Mesendoderm (in vitro differentiated cells): ENCODE data around the gene AQP12A.
A peak's percentile ranks its signal among the peaks of the same experiment; 100 is the strongest.

Source experiments
- DNase-seq: peaks from one replicate; pipeline ENCODE4 v3.0.0; 2013
- H2AK5ac ChIP-seq: 2 replicates; pipeline ENCODE4 v1.6.1; 2013; ENCODE audit warnings: low read length, inconsistent platforms
- H2BK120ac ChIP-seq: 2 replicates; pipeline ENCODE4 v1.6.1; 2013; ENCODE audit warnings: low read depth, mild to moderate bottlenecking, low read length, moderate library complexity, mixed read lengths
- H2BK15ac ChIP-seq: replicated peaks from 2 replicates; pipeline ENCODE4 v1.6.1; 2013; ENCODE audit warnings: low read depth, mild to moderate bottlenecking, moderate library complexity
- H2BK5ac ChIP-seq: 2 replicates; pipeline ENCODE4 v1.6.1; 2013; ENCODE audit warnings: low read length, inconsistent platforms
- H3K18ac ChIP-seq: 2 replicates; pipeline ENCODE4 v1.6.1; 2013; ENCODE audit warnings: mild to moderate bottlenecking, low read length, mixed read lengths
- H3K23ac ChIP-seq: one replicate; pipeline ENCODE4 v1.6.1; 2013; ENCODE audit warnings: low read length
- H3K27ac ChIP-seq: 2 replicates; pipeline ENCODE4 v1.5.1; 2013; ENCODE audit warnings: low read depth, mild to moderate bottlenecking, inconsistent platforms, low read length, moderate library complexity
- H3K27me3 ChIP-seq: 2 replicates; pipeline ENCODE4 v1.6.1; 2013; ENCODE audit warnings: low read length, control low read depth, mild to moderate bottlenecking, inconsistent platforms; ENCODE audit not compliant: insufficient read depth, poor library complexity
- H3K36me3 ChIP-seq: 2 replicates; pipeline ENCODE4 v1.6.1; 2013; ENCODE audit warnings: low read length, inconsistent platforms; ENCODE audit not compliant: control insufficient read depth, insufficient read depth
- H3K4ac ChIP-seq: one replicate; pipeline ENCODE4 v1.6.1; 2013; ENCODE audit warnings: low read depth, mild to moderate bottlenecking, low read length, moderate library complexity
- H3K4me1 ChIP-seq: 2 replicates; pipeline ENCODE4 v1.6.1; 2013; ENCODE audit warnings: low read depth, low read length, inconsistent platforms; ENCODE audit not compliant: control insufficient read depth
- H3K4me2 ChIP-seq: 2 replicates; pipeline ENCODE4 v1.6.1; 2013; ENCODE audit warnings: low read length
- H3K4me3 ChIP-seq: 2 replicates; pipeline ENCODE4 v1.5.1; 2013; ENCODE audit warnings: mild to moderate bottlenecking, low read length
- H3K56ac ChIP-seq: one replicate; pipeline ENCODE4 v1.6.1; 2013; ENCODE audit warnings: low read length
- H3K79me1 ChIP-seq: 2 replicates; pipeline ENCODE4 v1.6.1; 2013; ENCODE audit warnings: low read length, inconsistent platforms
- H3K79me2 ChIP-seq: 2 replicates; pipeline ENCODE4 v1.6.1; 2013; ENCODE audit warnings: mild to moderate bottlenecking, low read length; ENCODE audit not compliant: control insufficient read depth, insufficient read depth
- H3K9ac ChIP-seq: 2 replicates; pipeline ENCODE4 v1.6.1; 2013; ENCODE audit warnings: low read length, inconsistent platforms
- H4K5ac ChIP-seq: one replicate; pipeline ENCODE4 v1.6.1; 2013; ENCODE audit warnings: low read length
- H4K8ac ChIP-seq: one replicate; pipeline ENCODE4 v1.6.1; 2013; ENCODE audit warnings: low read depth, mild to moderate bottlenecking, control low read depth, low read length, moderate library complexity
- WGBS: extraction: QIAGEN DNeasy Blood & Tissue Kit; methylation state at CpG from one replicate; pipeline ENCODE4 v1.1.7; 2013; ENCODE audit warnings: low lambda C conversion rate, missing lambda C conversion rate; ENCODE audit not compliant: insufficient coverage; ENCODE audit errors: extremely low coverage; 5-methylcytosine and 5-hydroxymethylcytosine counted together

Gene AQP12A

DNA sequence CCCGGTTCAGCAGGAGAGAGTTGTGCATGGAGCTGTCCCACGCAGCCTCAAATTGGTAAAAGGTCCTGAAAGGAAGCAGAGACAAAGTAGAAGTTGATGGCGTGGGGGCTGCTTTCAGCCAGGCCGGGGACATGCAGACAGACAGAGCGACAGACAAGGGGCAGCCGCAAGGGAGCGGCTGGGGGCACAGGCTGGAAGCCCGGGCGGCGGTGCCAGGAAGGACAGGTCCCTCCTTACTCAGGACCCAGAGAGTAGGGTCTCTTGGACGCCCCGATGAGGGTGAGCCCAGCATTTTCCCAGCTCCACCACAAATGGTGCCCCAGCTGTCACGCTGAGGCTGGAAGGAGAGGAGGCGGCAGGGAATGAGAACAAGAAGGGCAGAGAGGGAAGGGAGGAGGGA, 35.2 kb downstream of the AQP12A start:
- Histone ChIP-seq H2BK15ac (no peak overlapping the region), H3K23ac (no peak overlapping the region), H4K5ac (no peak overlapping the region), H2AK5ac (no peak overlapping the region), H3K9ac (no peak overlapping the region), H4K8ac (no peak overlapping the region), H3K27me3 (no peaks in the 10 kb centered on the region), H3K4ac (no peak overlapping the region), H2BK120ac (no peak overlapping the region), H3K18ac (no peak overlapping the region), H3K36me3 (peaks cover 2% of the 10 kb centered on the region), H3K56ac (no peak overlapping the region), H3K4me3 (no peak overlapping the region), H3K27ac (no peak overlapping the region), H3K79me2 (no peaks in the 10 kb centered on the region), H2BK5ac (no peak overlapping the region), H3K79me1 (no peaks in the 10 kb centered on the region), H3K4me1 (no peaks in the 10 kb centered on the region), H3K4me2 (no peak overlapping the region)
- no CpG with 5 or more reads among the region's 14 CpGs for WGBS
- DNase-seq: no peak

DNA sequence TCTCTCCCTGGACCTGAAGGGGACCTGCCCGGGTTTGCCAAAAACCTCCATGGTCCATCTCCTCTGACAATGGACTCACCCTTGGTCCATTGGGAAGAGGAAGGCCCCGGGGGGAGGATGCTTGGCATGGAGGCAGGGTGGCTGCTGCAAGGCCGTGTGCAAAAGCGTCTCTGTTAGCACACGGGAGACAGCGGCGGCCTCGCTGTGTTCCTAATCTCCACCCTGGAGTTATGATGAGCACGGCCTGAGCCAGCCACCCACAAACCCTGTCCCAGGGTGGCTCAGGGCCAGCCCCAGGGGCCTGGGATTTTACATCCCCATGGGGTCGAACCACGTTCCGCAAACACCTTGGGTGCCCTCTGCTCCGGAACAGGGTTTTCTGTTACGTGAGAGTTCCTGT, 35.8 kb downstream of the AQP12A start:
- WGBS: no CpG with 5 or more reads among the region's 14 CpGs
- Histone ChIP-seq H2BK15ac (no peak overlapping the region), H3K4me1 (no peaks in the 10 kb centered on the region)

DNA sequence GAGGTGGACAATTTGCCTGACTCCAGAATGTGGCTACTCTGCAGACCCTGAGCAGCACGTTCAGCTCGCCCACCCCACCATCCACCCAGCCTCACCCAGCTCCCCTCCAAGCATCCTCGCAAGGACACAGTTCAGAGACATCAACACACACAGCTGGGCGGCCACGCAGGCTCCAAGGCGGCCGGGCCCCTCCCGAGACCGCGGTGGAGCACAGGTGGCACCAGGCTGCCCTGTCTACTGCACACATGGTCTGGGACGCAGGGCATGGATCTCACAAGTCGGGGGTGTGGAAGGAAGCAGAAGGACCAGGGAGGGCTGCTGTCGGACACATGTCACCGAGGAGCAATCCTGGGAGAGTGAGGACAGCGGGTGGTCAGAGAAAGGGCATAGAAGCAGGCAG, 36.2 kb downstream of the AQP12A start:
- Histone ChIP-seq H3K18ac (no peak overlapping the region), H3K27me3 (no peaks in the 10 kb centered on the region), H2BK5ac (no peak overlapping the region), H3K9ac (no peak overlapping the region), H4K8ac (no peak overlapping the region), H3K79me2 (no peaks in the 10 kb centered on the region), H3K4me2 (no peak overlapping the region), H3K56ac (no peak overlapping the region), H3K4me1 (no peaks in the 10 kb centered on the region), H2BK120ac (no peak overlapping the region), H4K5ac (no peak overlapping the region), H3K27ac (no peak overlapping the region), H2AK5ac (no peak overlapping the region), H2BK15ac (no peak overlapping the region), H3K79me1 (no peaks in the 10 kb centered on the region), H3K4me3 (no peak overlapping the region), H3K23ac (no peak overlapping the region), H3K4ac (no peak overlapping the region), H3K36me3 (peaks cover 2% of the 10 kb centered on the region)
- no CpG with 5 or more reads among the region's 15 CpGs for WGBS
- DNase-seq: no peak

More for the DNA sequence above, 35.8 kb downstream of the AQP12A start:
- no peaks in the 10 kb centered on the region for H3K27me3 ChIP-seq
- no peak overlapping the region for H3K4ac ChIP-seq
- H2BK120ac ChIP-seq: no peak overlapping the region
- no peak overlapping the region for H4K8ac ChIP-seq
- H4K5ac ChIP-seq: no peak overlapping the region
- H2BK5ac ChIP-seq: no peak overlapping the region
- no peaks in the 10 kb centered on the region for H3K79me1 ChIP-seq
- no peak overlapping the region for H3K9ac ChIP-seq
- no peak overlapping the region for H3K4me2 ChIP-seq
- no peak overlapping the region for H2AK5ac ChIP-seq
- no peak overlapping the region for H3K27ac ChIP-seq
- no peak for DNase-seq
- no peak overlapping the region for H3K56ac ChIP-seq
- no peaks in the 10 kb centered on the region for H3K79me2 ChIP-seq
- no peak overlapping the region for H3K4me3 ChIP-seq
- peaks cover 2% of the 10 kb centered on the region for H3K36me3 ChIP-seq
- H3K23ac ChIP-seq: no peak overlapping the region
- no peak overlapping the region for H3K18ac ChIP-seq

DNA sequence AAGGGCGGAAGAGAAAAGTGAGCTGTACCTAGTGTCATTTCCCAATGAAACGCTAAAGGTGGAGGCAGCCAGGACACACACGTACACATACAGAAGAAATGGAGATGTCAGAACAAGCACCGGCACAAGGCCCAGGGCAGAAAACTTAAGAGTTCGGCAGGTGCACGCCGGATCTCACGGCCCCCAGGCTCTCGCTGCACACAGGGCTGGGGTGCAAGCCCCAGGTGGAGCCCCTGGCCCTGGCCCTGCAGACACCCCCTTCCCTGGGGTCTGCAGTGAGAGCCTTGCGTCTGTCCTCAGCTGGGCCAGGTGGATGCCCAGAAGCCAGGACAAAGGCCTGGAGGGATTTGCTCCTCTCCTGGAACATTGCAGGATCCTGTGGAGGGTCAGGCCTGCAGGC, 36.7 kb downstream of the AQP12A start:
- H3K23ac ChIP-seq: no peak overlapping the region
- H2BK15ac ChIP-seq: no peak overlapping the region
- DNase-seq: no peak
- no peak overlapping the region for H3K4ac ChIP-seq
- H3K56ac ChIP-seq: no peak overlapping the region
- no peak overlapping the region for H4K5ac ChIP-seq
- no peak overlapping the region for H3K4me3 ChIP-seq
- H3K27me3 ChIP-seq: no peaks in the 10 kb centered on the region
- H3K79me1 ChIP-seq: no peaks in the 10 kb centered on the region
- no peak overlapping the region for H2BK5ac ChIP-seq
- no peaks in the 10 kb centered on the region for H3K79me2 ChIP-seq
- H3K4me1 ChIP-seq: no peaks in the 10 kb centered on the region
- H3K27ac ChIP-seq: no peak overlapping the region
- H3K36me3 ChIP-seq: peaks cover 2% of the 10 kb centered on the region
- no CpG with 5 or more reads among the region's 10 CpGs for WGBS
- no peak overlapping the region for H3K4me2 ChIP-seq
- H2BK120ac ChIP-seq: no peak overlapping the region
- H3K9ac ChIP-seq: no peak overlapping the region
- H4K8ac ChIP-seq: no peak overlapping the region
- H2AK5ac ChIP-seq: no peak overlapping the region
- H3K18ac ChIP-seq: no peak overlapping the region

- Histone ChIP-seq H3K27me3 (no peaks in the 10 kb centered on the region), H2AK5ac (no peak overlapping the region), H3K79me2 (no peaks in the 10 kb centered on the region), H3K79me1 (no peaks in the 10 kb centered on the region), H3K4me1 (no peaks in the 10 kb centered on the region), H3K4me2 (no peak overlapping the region), H3K27ac (no peak overlapping the region), H3K9ac (no peak overlapping the region), H4K5ac (no peak overlapping the region), H2BK15ac (no peak overlapping the region), H2BK5ac (no peak overlapping the region), H3K23ac (no peak overlapping the region), H4K8ac (no peak overlapping the region), H2BK120ac (no peak overlapping the region), H3K4ac (no peak overlapping the region), H3K36me3 (peaks cover 2% of the 10 kb centered on the region), H3K4me3 (no peak overlapping the region), H3K18ac (no peak overlapping the region), H3K56ac (no peak overlapping the region)
- no peak for DNase-seq
- no CpG with 5 or more reads among the region's 7 CpGs for WGBS
These were observed 37.2 kb downstream of the AQP12A start for GRCh38 chr2:240728827-240729226.

GRCh38 chr2:240730501-240731177, 39.0 kb downstream of the AQP12A start:
- Histone ChIP-seq H3K9ac (no peak overlapping the region), H3K79me2 (no peaks in the 10 kb centered on the region), H4K5ac (no peak overlapping the region), H2BK120ac (no peak overlapping the region), H3K18ac (no peak overlapping the region), H3K36me3 (no peaks in the 10 kb centered on the region), H2AK5ac (no peak overlapping the region), H3K23ac (no peak overlapping the region), H3K4me2 (no peak overlapping the region), H2BK15ac (no peak overlapping the region), H3K27ac (no peak overlapping the region), H4K8ac (no peak overlapping the region), H3K27me3 (no peaks in the 10 kb centered on the region), H3K4ac (no peak overlapping the region), H3K4me3 (no peak overlapping the region), H2BK5ac (no peak overlapping the region), H3K56ac (no peak overlapping the region), H3K79me1 (no peaks in the 10 kb centered on the region), H3K4me1 (no peaks in the 10 kb centered on the region)
- WGBS: no CpG with 5 or more reads among the region's 10 CpGs
- peak; percentile 12 for DNase-seq
